KG1 (cell line): ENCODE data around the gene OR4D9.

Source experiments
- DNase-seq: peaks from one replicate; lab custom pipeline; 2025; lab: John Stamatoyannopoulos, UW

Gene OR4D9

GRCh38 chr11:59550842-59551658 is 39.7 kb downstream of the OR4D9 start:
- peak; percentile 100 for DNase-seq

- DNase-seq: peak; percentile 75
These were observed 40.6 kb downstream of the OR4D9 start for GRCh38 chr11:59551659-59552521.

- DNase-seq: no peak
These were observed 41.5 kb downstream of the OR4D9 start for GRCh38 chr11:59552844-59553243.

- DNase-seq: no peak
These were observed 42.0 kb downstream of the OR4D9 start for GRCh38 chr11:59553323-59553722.

- peak; percentile 22 for DNase-seq
These were observed 44.3 kb downstream of the OR4D9 start for GRCh38 chr11:59555601-59556114.

- DNase-seq: peak; percentile 74
These were observed 45.0 kb downstream of the OR4D9 start for GRCh38 chr11:59556115-59556916.

GRCh38 chr11:59556917-59557348 is 45.6 kb downstream of the OR4D9 start:
- DNase-seq: no peak

GRCh38 chr11:59558270-59558643 is 46.9 kb downstream of the OR4D9 start:
- no peak for DNase-seq

- no peak for DNase-seq
These were observed 48.5 kb downstream of the OR4D9 start for GRCh38 chr11:59559886-59560285.

- DNase-seq: peak; percentile 84
These were observed 49.0 kb downstream of the OR4D9 start for GRCh38 chr11:59560290-59560701.

GRCh38 chr11:59560702-59561473 is 49.5 kb downstream of the OR4D9 start:
- peak; percentile 86 for DNase-seq

GRCh38 chr11:59562292-59562691 is 51.0 kb downstream of the OR4D9 start:
- no peak for DNase-seq
